T-helper 2 cell treated with Interferon-gamma antibody and Interleukin-4, amounts not matched to agents 5 μg/mL and 100 μg/mL, for 36 hours (primary cell): ENCODE measurements around the gene LSS.
"Not testable (repeated sequence)": the region's sequence is repeated elsewhere in the genome, so short reads cannot be mapped to it uniquely, and the experiment has no call there.

Experiments used
- DNase-seq: peaks from one replicate; pipeline ENCODE4 v3.0.0; 2021; ENCODE audit warnings: low spot score
- H3K27ac Mint-ChIP-seq: one replicate; pipeline ENCODE4 v1.8.0; 2021; ENCODE audit warnings: mild to moderate bottlenecking, mixed read lengths
- H3K27me3 Mint-ChIP-seq: one replicate; pipeline ENCODE4 v1.8.0; 2021; ENCODE audit warnings: low read depth, mixed read lengths
- H3K36me3 Mint-ChIP-seq: one replicate; pipeline ENCODE4 v1.8.0; 2021; ENCODE audit warnings: low read depth, mixed read lengths
- H3K4me1 Mint-ChIP-seq: one replicate; pipeline ENCODE4 v1.8.0; 2021; ENCODE audit warnings: low read depth, mixed read lengths
- H3K4me3 Mint-ChIP-seq: one replicate; pipeline ENCODE4 v1.8.0; 2022; ENCODE audit warnings: mild to moderate bottlenecking, moderate library complexity, mixed read lengths
- H3K9me3 Mint-ChIP-seq: one replicate; pipeline ENCODE4 v1.8.0; 2021; ENCODE audit warnings: mixed read lengths

The LSS gene

GRCh38 chr21:46172863-46173528 lies 55.6 kb downstream of the LSS start:
- no peak overlapping the region for H3K4me3 Mint-ChIP-seq
- H3K4me1 Mint-ChIP-seq = peaks cover 5% of the 10 kb centered on the region
- H3K9me3 Mint-ChIP-seq = peaks cover 26% of the 10 kb centered on the region
- peaks cover 17% of the 10 kb centered on the region for H3K27me3 Mint-ChIP-seq
- DNase-seq = no peak
- no peak overlapping the region for H3K27ac Mint-ChIP-seq
- H3K36me3 Mint-ChIP-seq = peaks cover 2% of the 10 kb centered on the region

- Mint-ChIP-seq H3K27ac (no peak overlapping the region), H3K27me3 (peaks cover 17% of the 10 kb centered on the region), H3K36me3 (peaks cover 2% of the 10 kb centered on the region), H3K4me1 (peaks cover 5% of the 10 kb centered on the region), H3K9me3 (peaks cover 26% of the 10 kb centered on the region), H3K4me3 (no peak overlapping the region)
- DNase-seq = no peak
Measured at GRCh38 chr21:46171996-46172862, 56.3 kb downstream of the LSS start.

GRCh38 chr21:46171585-46171984 lies 57.0 kb downstream of the LSS start:
- H3K27me3 Mint-ChIP-seq = peaks cover 17% of the 10 kb centered on the region
- H3K9me3 Mint-ChIP-seq = peaks cover 21% of the 10 kb centered on the region
- no peak overlapping the region for H3K4me3 Mint-ChIP-seq
- peaks cover 2% of the 10 kb centered on the region for H3K36me3 Mint-ChIP-seq
- peaks cover 5% of the 10 kb centered on the region for H3K4me1 Mint-ChIP-seq
- no peak for DNase-seq
- H3K27ac Mint-ChIP-seq = no peak overlapping the region

GRCh38 chr21:46170436-46171193 lies 58.0 kb downstream of the LSS start:
- not testable (repeated sequence) for H3K4me1 Mint-ChIP-seq, H3K36me3 Mint-ChIP-seq, DNase-seq, H3K27ac Mint-ChIP-seq, H3K4me3 Mint-ChIP-seq
- Mint-ChIP-seq H3K27me3 (peaks cover 11% of the 10 kb centered on the region), H3K9me3 (peaks cover 14% of the 10 kb centered on the region)

- Mint-ChIP-seq H3K9me3 (no peaks in the 10 kb centered on the region), H3K36me3 (no peaks in the 10 kb centered on the region), H3K27me3 (no peaks in the 10 kb centered on the region), H3K27ac (no peak overlapping the region), H3K4me3 (no peak overlapping the region), H3K4me1 (peaks cover 5% of the 10 kb centered on the region)
- no peak for DNase-seq
Measured at GRCh38 chr21:46168659-46169386, 59.8 kb downstream of the LSS start.

GRCh38 chr21:46168238-46168637 lies 60.3 kb downstream of the LSS start:
- H3K27ac Mint-ChIP-seq = no peak overlapping the region
- H3K4me1 Mint-ChIP-seq = peaks cover 5% of the 10 kb centered on the region
- no peak for DNase-seq
- no peaks in the 10 kb centered on the region for H3K9me3 Mint-ChIP-seq
- no peaks in the 10 kb centered on the region for H3K36me3 Mint-ChIP-seq
- no peaks in the 10 kb centered on the region for H3K27me3 Mint-ChIP-seq
- H3K4me3 Mint-ChIP-seq = no peak overlapping the region

- Mint-ChIP-seq H3K36me3 (no peaks in the 10 kb centered on the region), H3K27me3 (no peaks in the 10 kb centered on the region), H3K4me3 (no peak overlapping the region), H3K4me1 (no peaks in the 10 kb centered on the region), H3K9me3 (no peaks in the 10 kb centered on the region), H3K27ac (no peak overlapping the region)
- DNase-seq = no peak
Measured at GRCh38 chr21:46165098-46165497, 63.5 kb downstream of the LSS start.

- H3K4me1 Mint-ChIP-seq = no peaks in the 10 kb centered on the region
- H3K4me3 Mint-ChIP-seq = no peak overlapping the region
- no peaks in the 10 kb centered on the region for H3K27me3 Mint-ChIP-seq
- DNase-seq = no peak
- H3K27ac Mint-ChIP-seq = no peak overlapping the region
- no peaks in the 10 kb centered on the region for H3K36me3 Mint-ChIP-seq
- no peaks in the 10 kb centered on the region for H3K9me3 Mint-ChIP-seq
Measured at GRCh38 chr21:46163380-46163779, 65.2 kb downstream of the LSS start.

GRCh38 chr21:46161633-46162592 lies 66.7 kb downstream of the LSS start:
- no peaks in the 10 kb centered on the region for H3K36me3 Mint-ChIP-seq
- H3K4me3 Mint-ChIP-seq = no peak overlapping the region
- no peaks in the 10 kb centered on the region for H3K4me1 Mint-ChIP-seq
- no peak for DNase-seq
- H3K27ac Mint-ChIP-seq = no peak overlapping the region
- no peaks in the 10 kb centered on the region for H3K9me3 Mint-ChIP-seq
- no peaks in the 10 kb centered on the region for H3K27me3 Mint-ChIP-seq

- no peak for DNase-seq
- Mint-ChIP-seq H3K4me3 (no peak overlapping the region), H3K27ac (no peak overlapping the region), H3K27me3 (no peaks in the 10 kb centered on the region), H3K36me3 (no peaks in the 10 kb centered on the region), H3K4me1 (no peaks in the 10 kb centered on the region), H3K9me3 (no peaks in the 10 kb centered on the region)
Measured at GRCh38 chr21:46160907-46161632, 67.5 kb downstream of the LSS start.

GRCh38 chr21:46160657-46160906 lies 68.0 kb downstream of the LSS start:
- Mint-ChIP-seq H3K4me1 (no peaks in the 10 kb centered on the region), H3K27ac (no peak overlapping the region), H3K27me3 (no peaks in the 10 kb centered on the region), H3K36me3 (no peaks in the 10 kb centered on the region), H3K4me3 (no peak overlapping the region), H3K9me3 (no peaks in the 10 kb centered on the region)
- DNase-seq = no peak

GRCh38 chr21:46159841-46160656 lies 68.5 kb downstream of the LSS start:
- no peak overlapping the region for H3K4me3 Mint-ChIP-seq
- H3K27me3 Mint-ChIP-seq = no peaks in the 10 kb centered on the region
- no peak for DNase-seq
- no peak overlapping the region for H3K27ac Mint-ChIP-seq
- H3K9me3 Mint-ChIP-seq = no peaks in the 10 kb centered on the region
- H3K4me1 Mint-ChIP-seq = no peaks in the 10 kb centered on the region
- H3K36me3 Mint-ChIP-seq = no peaks in the 10 kb centered on the region
